ENCODE data around the gene AGER. TPM values are rescaled to one million over a fixed set of nuclear protein-coding genes. Genes with fewer than 3 reads are reported as not detected.

The AGER gene
- total RNA-seq, 2 donors from 2014 or later = 0.94 to 1.4 TPM

DNA sequence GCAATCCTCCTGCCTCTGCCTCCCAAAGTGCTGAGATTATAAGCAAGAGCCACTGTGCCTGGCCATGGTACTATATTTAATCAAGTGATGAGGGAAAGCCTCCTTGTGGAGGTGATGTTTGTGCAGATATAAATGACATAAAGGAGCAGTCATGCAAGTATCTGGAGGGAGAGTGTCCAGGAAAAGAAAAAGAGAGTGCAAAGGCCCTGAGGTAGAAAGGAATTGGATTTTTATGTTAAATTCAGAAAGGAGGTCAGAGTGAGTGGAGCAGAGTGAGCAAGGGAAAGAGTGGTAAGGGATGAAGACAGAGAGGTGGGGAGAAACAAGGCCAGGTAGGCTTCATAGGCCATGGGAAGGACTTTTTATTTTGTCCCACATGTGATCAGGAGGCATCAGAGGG, 46.6 kb downstream of the AGER start:
- H3K27ac ChIP-seq = no peak overlapping the region
- no peaks in the 10 kb centered on the region for H3K36me3 ChIP-seq

GRCh38 chr6:32133786-32134185, 50.3 kb downstream of the AGER start:
- no peak for TF ChIP-seq CTCF (IDR thresholded peaks at IDR 0.05)
- Histone ChIP-seq H3K9me3 (no peaks in the 10 kb centered on the region), H3K4me3 (no peak overlapping the region), H3K36me3 (no peaks in the 10 kb centered on the region), H3K27me3 (no peaks in the 10 kb centered on the region), H3K4me1 (peaks cover 0 to 10% of the 10 kb centered on the region in 2 donors), H3K27ac (no peak overlapping the region)
- no peak for DNase-seq (ENCODE audit: low spot score)

More for the DNA sequence above, 46.6 kb downstream of the AGER start:
- Histone ChIP-seq H3K4me1 (no peaks in the 10 kb centered on the region), H3K27me3 (no peaks in the 10 kb centered on the region), H3K4me3 (no peak overlapping the region), H3K9me3 (no peaks in the 10 kb centered on the region)
- no peak for TF ChIP-seq CTCF (IDR thresholded peaks at IDR 0.05)
- no peak for DNase-seq (ENCODE audit: low spot score)

DNA sequence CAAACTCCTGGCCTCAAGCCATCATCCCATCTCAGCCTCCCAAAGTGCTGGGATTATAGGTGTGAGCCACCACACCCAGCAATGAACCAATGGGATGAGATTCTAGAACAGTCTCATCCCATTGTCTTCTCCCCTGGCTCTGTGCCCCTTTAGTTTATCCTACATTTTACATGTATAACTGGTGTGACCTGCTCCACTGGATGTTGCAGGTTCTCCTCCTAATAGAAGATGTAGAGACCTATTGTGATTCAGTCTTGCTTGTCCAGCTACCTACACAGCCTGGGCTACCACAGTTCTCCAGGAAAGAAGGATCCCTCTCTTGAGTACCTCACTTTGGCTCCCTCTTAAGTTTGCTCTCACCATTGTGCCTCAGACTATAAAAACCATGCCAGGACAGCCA, 51.9 kb downstream of the AGER start:
- Histone ChIP-seq H3K9me3 (no peaks in the 10 kb centered on the region), H3K27ac (no peak overlapping the region), H3K36me3 (no peaks in the 10 kb centered on the region), H3K4me1 (peaks cover 0 to 21% of the 10 kb centered on the region in 2 donors), H3K27me3 (no peaks in the 10 kb centered on the region), H3K4me3 (no peak overlapping the region)
- TF ChIP-seq CTCF (IDR thresholded peaks at IDR 0.05) = no peak
- DNase-seq (ENCODE audit: low spot score) = no peak

GRCh38 chr6:32131439-32131948, 52.6 kb downstream of the AGER start:
- no peaks in the 10 kb centered on the region for H3K36me3 ChIP-seq
- no peaks in the 10 kb centered on the region for H3K9me3 ChIP-seq
- H3K4me3 ChIP-seq = no peak overlapping the region
- TF ChIP-seq CTCF (IDR thresholded peaks at IDR 0.05) = no peak
- no peak overlapping the region for H3K27ac ChIP-seq
- H3K4me1 ChIP-seq = peaks cover 0 to 27% of the 10 kb centered on the region in 2 donors
- no peaks in the 10 kb centered on the region for H3K27me3 ChIP-seq
- no peak for DNase-seq (ENCODE audit: low spot score)

Small RNA genes within 50 kb of the gene (microRNA-seq; reads per million reads assigned to microRNA genes)
- gene MIR6721 (ENCODE audit: borderline number of aligned reads in 2 of 2, borderline replicate concordance in 1 of 2) (2.8 to 4.2 reads per million in 2 donors), gene MIR6833 (ENCODE audit: borderline number of aligned reads in 2 of 2, borderline replicate concordance in 1 of 2) (0 to 0.71 reads per million in 2 donors)

Other genes with a start within 250 kb of the AGER start
- gene CFB, start 238.2 kb downstream of the AGER start, total RNA-seq = 100 to 1,000 TPM in 1 of 2 donors, 10 to 100 TPM in 1; 65.5 to 126 TPM
- 10 to 100 TPM; 40.0 to 81.7 TPM for gene NELFE, start 225.3 kb downstream of the AGER start, total RNA-seq
- gene SKIC2, start 225.1 kb downstream of the AGER start, total RNA-seq = 10 to 100 TPM; 18.7 to 31.6 TPM
- gene DXO, start 212.1 kb downstream of the AGER start, total RNA-seq = 10 to 100 TPM; 12.1 to 14.1 TPM
- 100 to 1,000 TPM; 152 to 175 TPM for gene C4A, start 202.2 kb downstream of the AGER start, total RNA-seq
- gene C4B, start 169.5 kb downstream of the AGER start, total RNA-seq = 100 to 1,000 TPM; 150 to 241 TPM
- 1 to 10 TPM in 1 of 2 donors, under 1 TPM in 1; 0.19 to 1.2 TPM for gene CYP21A2, start 145.8 kb downstream of the AGER start, total RNA-seq
- gene TNXB, start 74.9 kb downstream of the AGER start, total RNA-seq = 100 to 1,000 TPM; 138 to 210 TPM
- 10 to 100 TPM; 15.0 to 15.3 TPM for gene ATF6B, start 56.0 kb downstream of the AGER start, total RNA-seq
- gene FKBPL, start 54.0 kb downstream of the AGER start, total RNA-seq = 1 to 10 TPM; 1.1 to 3.4 TPM
- gene PRRT1, start 32.3 kb downstream of the AGER start, total RNA-seq = 1 to 10 TPM in 1 of 2 donors, under 1 TPM in 1; 0.70 to 1.1 TPM
- 10 to 100 TPM; 19.5 to 27.0 TPM for gene PPT2, start 30.1 kb downstream of the AGER start, total RNA-seq
- gene EGFL8, start 19.7 kb downstream of the AGER start, total RNA-seq = 1 to 10 TPM; 4.8 to 5.2 TPM
- gene AGPAT1, start 8.2 kb downstream of the AGER start, total RNA-seq = 10 to 100 TPM; 59.6 to 77.1 TPM
- gene RNF5, start 5.8 kb downstream of the AGER start, total RNA-seq = 100 to 1,000 TPM; 104 to 106 TPM
- 10 to 100 TPM; 26.0 to 32.5 TPM for gene PBX2, start 5.9 kb upstream of the AGER start, total RNA-seq
- gene GPSM3, start 8.4 kb upstream of the AGER start, total RNA-seq = 1 to 10 TPM; 3.6 to 9.0 TPM
- gene NOTCH4, start 39.8 kb upstream of the AGER start, total RNA-seq = 10 to 100 TPM; 16.2 to 22.5 TPM
- gene TSBP1, start 187.7 kb upstream of the AGER start, total RNA-seq = not detected
- gene BTNL2, start 222.9 kb upstream of the AGER start, total RNA-seq = not detected